A673 (cell line): Measurements from ENCODE around the gene MEGF11. TPM values are rescaled to one million over a fixed set of nuclear protein-coding genes. Genes with fewer than 3 reads are reported as not detected.

Experiments used
- BruUV-seq: library from RNA; stranded (reverse); fragments of 400-500 nt; replicated peaks from 2 replicates; lab custom pipeline; 2021; lab: Mats Ljungman, UMichigan
- CTCF ChIA-PET: fragments of 300-600 bp; sonication (Branson Sonifier 250); formaldehyde crosslinking; loops from one replicate; lab custom pipeline; 2022; ENCODE audit warnings: antibody characterized with exemption; lab: Charles Lee
- POLR2A ChIA-PET: fragments of 300-600 bp; sonication (Branson Sonifier 250); formaldehyde crosslinking; loops from one replicate; lab custom pipeline; 2022; ENCODE audit warnings: antibody characterized with exemption; ENCODE audit not compliant: low non-redundant PET; lab: Charles Lee
- DNase-seq: peaks from one replicate; pipeline ENCODE4 v3.0.0-alpha.2; 2015; ENCODE audit warnings: low spot score
- H3K27ac ChIP-seq: fragments of 200-600 bp; sonication (generic); 2 replicates; pipeline ENCODE4 v1.5.1; 2016; ENCODE audit warnings: mixed run types, low read depth, mild to moderate bottlenecking, mixed read lengths, antibody characterized with exemption, low read length; ENCODE audit not compliant: poor library complexity, severe bottlenecking
- H3K27me3 ChIP-seq: fragments of 200-600 bp; sonication (generic); replicated peaks from 2 replicates; pipeline ENCODE4 v1.6.1; 2017; ENCODE audit warnings: mixed run types, low read depth, mild to moderate bottlenecking, mixed read lengths, antibody characterized with exemption, low read length; ENCODE audit not compliant: insufficient read depth, poor library complexity
- H3K36me3 ChIP-seq: fragments of 200-600 bp; sonication (generic); 2 replicates; pipeline ENCODE4 v1.6.1; 2016; ENCODE audit warnings: mixed run types, mild to moderate bottlenecking, mixed read lengths, antibody characterized with exemption, low read length; ENCODE audit not compliant: insufficient read depth, poor library complexity, severe bottlenecking
- H3K4me1 ChIP-seq: fragments of 200-600 bp; sonication (generic); 2 replicates; pipeline ENCODE4 v1.6.1; 2017; ENCODE audit warnings: mixed run types, mild to moderate bottlenecking, mixed read lengths, antibody characterized with exemption, low read length; ENCODE audit not compliant: insufficient read depth, poor library complexity, severe bottlenecking
- H3K4me3 ChIP-seq: fragments of 200-600 bp; sonication (generic); 2 replicates; pipeline ENCODE4 v1.5.1; 2016; ENCODE audit warnings: low read depth, mixed run types, mild to moderate bottlenecking, mixed read lengths, low read length; ENCODE audit not compliant: poor library complexity, severe bottlenecking
- H3K9me3 ChIP-seq: fragments of 200-600 bp; sonication (generic); 2 replicates; pipeline ENCODE4 v1.6.1; 2016; ENCODE audit warnings: mixed run types, low read depth, mild to moderate bottlenecking, mixed read lengths, antibody characterized with exemption, low read length; ENCODE audit not compliant: poor library complexity, severe bottlenecking
- CTCF ChIP-seq: fragments of 300-800, 200-600 bp; sonication (generic); conservative IDR thresholded peaks from 2 replicates; pipeline ENCODE4 v1.5.1; 2017; ENCODE audit warnings: low read depth, mild to moderate bottlenecking, antibody characterized with exemption, low read length, moderate library complexity, mixed read lengths
- EZH2 ChIP-seq: fragments of 200-600 bp; sonication (generic); IDR thresholded peaks from 2 replicates; pipeline ENCODE4 v1.6.1; 2017; ENCODE audit warnings: borderline replicate concordance, low read depth, mild to moderate bottlenecking, mixed read lengths, antibody characterized with exemption, low read length; ENCODE audit not compliant: poor library complexity, severe bottlenecking
- intact Hi-C: fragments of 100-400 bp; cut with micrococcal nuclease; formaldehyde crosslinking; loops from one replicate; pipeline ENCODE4 v1.10.0; 2022; ENCODE audit not compliant: unreplicated experiment
- total RNA-seq: library from RNA; stranded (reverse); gene quantifications from 2 replicates; pipeline ENCODE4 v1.2.3, GENCODE V29; 2021

MEGF11 gene
- total RNA-seq, 1 experiment from 2014 or later, result 0.43 TPM

- CTCF ChIA-PET, result no interaction called here
- intact Hi-C loops, result no loop called here
- H3K4me1 ChIP-seq, result no peaks in the 10 kb centered on the region
- H3K27me3 ChIP-seq, result no peaks in the 10 kb centered on the region
- BruUV-seq, result no TSS peak
- H3K27ac ChIP-seq, result no peak overlapping the region
- DNase-seq, result no peak
- H3K36me3 ChIP-seq, result no peaks in the 10 kb centered on the region
- no peak for TF ChIP-seq EZH2
- no peak for TF ChIP-seq CTCF
- no peak overlapping the region for H3K4me3 ChIP-seq
- no peaks in the 10 kb centered on the region for H3K9me3 ChIP-seq
- POLR2A ChIA-PET, result no interaction called here
Observed at GRCh38 chr15:66077320-66077663, 176.3 kb downstream of the MEGF11 start.

DNA sequence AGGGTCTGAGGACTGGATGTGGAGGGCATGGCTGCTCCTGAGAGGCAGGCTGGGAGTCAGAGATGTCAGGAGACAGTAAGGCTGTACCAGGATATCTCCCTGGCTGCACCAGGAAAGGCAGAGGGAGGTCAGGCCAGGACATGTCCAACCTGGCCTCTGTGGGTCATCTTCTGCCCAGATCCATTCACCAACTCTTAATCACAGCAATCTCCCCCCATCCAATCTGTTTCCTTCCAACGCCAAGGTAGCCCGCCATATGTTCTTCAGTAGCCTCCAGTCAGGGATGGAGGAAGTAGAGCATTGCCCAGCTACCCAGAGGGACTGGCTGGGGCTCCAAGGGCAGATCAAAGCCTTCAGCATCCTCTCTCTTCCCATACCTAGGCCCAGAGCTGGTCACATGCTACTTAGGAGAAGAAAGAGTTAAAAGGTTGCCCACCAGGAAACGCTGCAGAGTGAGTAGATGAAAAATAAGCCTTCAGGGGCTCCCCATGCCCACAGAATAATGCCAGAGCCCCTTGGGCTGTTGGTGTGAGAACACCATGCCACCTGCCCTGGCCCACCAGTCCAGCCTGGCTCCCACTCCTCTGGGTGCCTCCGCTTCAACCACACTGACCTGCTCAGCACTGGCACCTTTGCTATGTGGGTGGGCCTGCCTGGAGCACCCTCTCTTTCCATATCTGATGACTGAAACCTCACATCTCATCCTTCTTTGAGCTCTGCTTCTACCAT lies 176.8 kb downstream of the MEGF11 start:
- Histone ChIP-seq H3K36me3 (no peaks in the 10 kb centered on the region), H3K9me3 (no peaks in the 10 kb centered on the region), H3K4me3 (no peak overlapping the region), H3K4me1 (no peaks in the 10 kb centered on the region), H3K27me3 (no peaks in the 10 kb centered on the region), H3K27ac (no peak overlapping the region)
- no TSS peak for BruUV-seq
- POLR2A ChIA-PET, result no interaction called here
- CTCF ChIA-PET, result no interaction called here
- intact Hi-C loops, result no loop called here
- TF ChIP-seq EZH2 (no peak), CTCF (no peak)
- DNase-seq, result no peak

GRCh38 chr15:66075947-66076346 lies 177.6 kb downstream of the MEGF11 start:
- DNase-seq, result no peak
- TF ChIP-seq EZH2 (no peak), CTCF (no peak)
- BruUV-seq, result no TSS peak
- intact Hi-C loops, result no loop called here
- ChIA-PET CTCF (no interaction called here), POLR2A (no interaction called here)
- Histone ChIP-seq H3K27me3 (no peaks in the 10 kb centered on the region), H3K4me3 (no peak overlapping the region), H3K27ac (no peak overlapping the region), H3K9me3 (no peaks in the 10 kb centered on the region), H3K36me3 (no peaks in the 10 kb centered on the region), H3K4me1 (no peaks in the 10 kb centered on the region)
